Stimulated activated CD4-positive, alpha-beta T cell treated with anti-CD3 and anti-CD28 coated beads, Interleukin-1b, Interleukin-23, amount 100 ng/mL, for 24 hours (primary cell): ENCODE results near the gene SOX6.
"Not testable (repeated sequence)": the region's sequence is repeated elsewhere in the genome, so short reads cannot be mapped to it uniquely, and the experiment has no call there.

Experiments used
- DNase-seq, 4 experiments: peaks; one replicate each; pipeline ENCODE4 v3.0.0-alpha.2; 2020; ENCODE audit warnings: low read depth in 4 of 4, low spot score in 1 of 4

The SOX6 gene

GRCh38 chr11:16099343-16099900 lies 256.9 kb downstream of the SOX6 start:
- no peak for DNase-seq

GRCh38 chr11:16098526-16099205 lies 257.7 kb downstream of the SOX6 start:
- no peak for DNase-seq

GRCh38 chr11:16097543-16097942 lies 258.8 kb downstream of the SOX6 start:
- DNase-seq = no peak

GRCh38 chr11:16096336-16096735 lies 260.0 kb downstream of the SOX6 start:
- no peak for DNase-seq

GRCh38 chr11:16095756-16096155 lies 260.6 kb downstream of the SOX6 start:
- no peak for DNase-seq

GRCh38 chr11:16093889-16094653 lies 262.3 kb downstream of the SOX6 start:
- DNase-seq = no peak

GRCh38 chr11:16091862-16092261 lies 264.5 kb downstream of the SOX6 start:
- DNase-seq = no peak

- DNase-seq = no peak
These were observed 266.9 kb downstream of the SOX6 start for GRCh38 chr11:16089481-16089880.

GRCh38 chr11:16088774-16089173 lies 267.6 kb downstream of the SOX6 start:
- no peak for DNase-seq

GRCh38 chr11:16087886-16088285 lies 268.5 kb downstream of the SOX6 start:
- no peak for DNase-seq

- DNase-seq = no peak
These were observed 270.0 kb downstream of the SOX6 start for GRCh38 chr11:16086229-16086819.

GRCh38 chr11:16082095-16083055 lies 274.0 kb downstream of the SOX6 start:
- DNase-seq = no peak

- DNase-seq = no peak
These were observed 274.8 kb downstream of the SOX6 start for GRCh38 chr11:16081382-16082094.

- DNase-seq = no peak
These were observed 275.5 kb downstream of the SOX6 start for GRCh38 chr11:16080688-16081381.

GRCh38 chr11:16078936-16079335 lies 277.4 kb downstream of the SOX6 start:
- no peak for DNase-seq

GRCh38 chr11:16070573-16070972 lies 285.8 kb downstream of the SOX6 start:
- DNase-seq = no peak

- not testable (repeated sequence) for DNase-seq
These were observed 289.1 kb downstream of the SOX6 start for GRCh38 chr11:16067268-16067667.

GRCh38 chr11:16059332-16059731 lies 297.0 kb downstream of the SOX6 start:
- DNase-seq = no peak

- DNase-seq = no peak
These were observed 297.7 kb downstream of the SOX6 start for GRCh38 chr11:16058671-16059070.

GRCh38 chr11:16052750-16053149 lies 303.6 kb downstream of the SOX6 start:
- DNase-seq = no peak
